Activated CD8-positive, alpha-beta memory T cell treated with anti-CD3 and anti-CD28 coated beads for 4 hours (primary cell): Measurements from ENCODE around the gene CPB1.

Experiments
- DNase-seq, 2 donors: peaks; one replicate each; pipeline ENCODE4 v3.0.0-alpha.2; 2020; ENCODE audit warnings: low read depth in 2 of 2

The CPB1 gene

GRCh38 chr3:148883163-148883562 is 55.6 kb downstream of the CPB1 start:
- DNase-seq, result no peak

- DNase-seq, result no peak
Measured at GRCh38 chr3:148884261-148884660, 56.6 kb downstream of the CPB1 start.

GRCh38 chr3:148889828-148890227 is 62.2 kb downstream of the CPB1 start:
- no peak for DNase-seq

- no peak for DNase-seq
Measured at GRCh38 chr3:148896062-148896461, 68.5 kb downstream of the CPB1 start.

GRCh38 chr3:148901987-148902791 is 74.6 kb downstream of the CPB1 start:
- no peak for DNase-seq

- no peak for DNase-seq
Measured at GRCh38 chr3:148903022-148903442, 75.4 kb downstream of the CPB1 start.

- no peak for DNase-seq
Measured at GRCh38 chr3:148903941-148904340, 76.3 kb downstream of the CPB1 start.

- DNase-seq, result no peak
Measured at GRCh38 chr3:148906667-148907066, 79.1 kb downstream of the CPB1 start.
